Measurements from ENCODE around the gene TMEM245. TPM values are rescaled to one million over a fixed set of nuclear protein-coding genes. Genes with fewer than 3 reads are reported as not detected.

The TMEM245 gene
- total and polyA plus RNA-seq, 2 of the 13 experiments (the other 11 are each of a cell fraction or from before 2014, with no cell fraction given), result 53.5 to 55.4 TPM

DNA sequence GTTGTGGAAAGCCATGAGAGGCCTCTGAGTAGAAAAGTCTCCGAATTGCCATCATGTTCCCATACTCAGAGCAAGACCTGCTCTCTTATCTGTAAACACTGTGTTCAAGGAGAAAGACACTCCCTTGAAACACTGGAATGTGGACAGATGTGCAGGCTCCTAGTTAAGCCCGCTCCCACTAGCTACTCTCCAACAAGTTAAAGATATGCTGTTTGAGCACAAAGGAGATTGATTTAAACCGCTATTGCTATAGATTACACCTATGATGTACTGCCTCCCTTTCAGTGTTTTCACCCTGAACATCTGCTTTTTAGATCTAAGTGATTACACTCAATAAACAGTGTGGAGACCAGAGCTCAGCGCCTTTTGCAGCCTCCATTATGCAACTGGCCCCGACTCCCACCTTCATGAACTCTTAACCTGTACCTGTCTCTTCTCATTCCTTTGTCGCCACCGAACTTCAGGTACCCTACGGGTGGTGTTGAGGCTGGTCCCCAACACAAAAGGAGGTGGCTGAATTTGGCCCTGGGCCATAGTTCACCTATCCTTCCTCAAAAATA lies 47.5 kb downstream of the TMEM245 start (continued):
- TF ChIP-seq ARID3A (IDR thresholded peaks at IDR 0.05; ENCODE audit: low read depth, low read length), result no peak
- TF ChIP-seq ZNF451 (CRISPR knock-in tag; IDR thresholded peaks at IDR 0.05), result no peak
- TF ChIP-seq ZFP36L1 (CRISPR knock-in tag; IDR thresholded peaks at IDR 0.05), result no peak
- no peak for TF ChIP-seq SMC3 (IDR thresholded peaks at IDR 0.05; ENCODE audit: low read length)
- TF ChIP-seq ZNF589 (CRISPR knock-in tag; conservative IDR thresholded peaks at IDR 0.05), result no peak
- no peak for TF ChIP-seq ZNF124 (CRISPR knock-in tag; IDR thresholded peaks at IDR 0.05)
- no peak for TF ChIP-seq ZNF530 (CRISPR knock-in tag; IDR thresholded peaks at IDR 0.05; ENCODE audit: low read depth)
- TF ChIP-seq MED1 (CRISPR knock-in tag; IDR thresholded peaks at IDR 0.05), result 0 out of 2 replicates have a peak, but pooled peaks have one; percentile 13
- no peak for TF ChIP-seq CAMTA2 (CRISPR knock-in tag; IDR thresholded peaks at IDR 0.05; ENCODE audit: borderline replicate concordance)
- TF ChIP-seq SMYD3 (CRISPR knock-in tag; IDR thresholded peaks at IDR 0.05), result no peak
- no peak for TF ChIP-seq MLLT10 (CRISPR knock-in tag; IDR thresholded peaks at IDR 0.05)
- TF ChIP-seq TEF (CRISPR knock-in tag; IDR thresholded peaks at IDR 0.05), result peak; percentile 45; the same call in 1 of the 2 replicates
- TF ChIP-seq ZNF280D (CRISPR knock-in tag; IDR thresholded peaks at IDR 0.05), result no peak
- no peak for TF ChIP-seq ZNF615 (CRISPR knock-in tag; IDR thresholded peaks at IDR 0.05; ENCODE audit: borderline replicate concordance)
- TF ChIP-seq ZSCAN12 (CRISPR knock-in tag; IDR thresholded peaks at IDR 0.05), result no peak
- no peak for TF ChIP-seq HIVEP1 (CRISPR knock-in tag; IDR thresholded peaks at IDR 0.05)
- TF ChIP-seq GPN1 (CRISPR knock-in tag; IDR thresholded peaks at IDR 0.05; ENCODE audit: borderline replicate concordance), result no peak
- no peak for TF ChIP-seq SNRNP70 (IDR thresholded peaks at IDR 0.05; ENCODE audit: low read depth, low read length)
- no peak for TF ChIP-seq FOXK2 (IDR thresholded peaks at IDR 0.05)
- no peak for TF ChIP-seq ZKSCAN1 (IDR thresholded peaks at IDR 0.05; ENCODE audit: low read length)
- no peak for TF ChIP-seq NR0B2 (CRISPR knock-in tag; IDR thresholded peaks at IDR 0.05)
- no peak for TF ChIP-seq FOXC1 (CRISPR knock-in tag; IDR thresholded peaks at IDR 0.05; ENCODE audit: borderline replicate concordance)
- TF ChIP-seq ZFAT (CRISPR knock-in tag; conservative IDR thresholded peaks at IDR 0.05), result no peak
- no peak for TF ChIP-seq ZMYM3 (CRISPR knock-in tag; IDR thresholded peaks at IDR 0.05)
- TF ChIP-seq KAT2B (IDR thresholded peaks at IDR 0.05; ENCODE audit: borderline replicate concordance, low read depth, low read length), result no peak
- no peak for TF ChIP-seq ZNF563 (CRISPR knock-in tag; IDR thresholded peaks at IDR 0.05)

All from HepG2 (cell line).